IMR-90 (cell line): ENCODE data around the gene CCL5. TPM values are rescaled to one million over a fixed set of nuclear protein-coding genes. Genes with fewer than 3 reads are reported as not detected.
"Not testable (repeated sequence)": the region's sequence is repeated elsewhere in the genome, so short reads cannot be mapped to it uniquely, and the experiment has no call there.

Source experiments
- ATAC-seq: fragments of 200-7000 bp; cut with Tn5 transposase; 2 replicates; pipeline ENCODE4 v1.9.1; 2020; ENCODE audit warnings: low read depth, mild to moderate bottlenecking, moderate library complexity
- BruUV-seq: library from RNA; stranded (reverse); fragments of 400-500 nt; replicated peaks from 2 replicates; lab custom pipeline; 2021; lab: Mats Ljungman, UMichigan
- CTCF ChIA-PET: fragments of 300-600 bp; formaldehyde crosslinking; extraction: SDS; loops from one replicate; lab custom pipeline; 2021; ENCODE audit warnings: antibody characterized with exemption; lab: Yijun Ruan, JAX
- POLR2A ChIA-PET: fragments of 300-600 bp; sonication (Branson Sonifier 250); formaldehyde crosslinking; loops from one replicate; lab custom pipeline; 2022; ENCODE audit warnings: antibody characterized with exemption; ENCODE audit not compliant: unreplicated experiment; lab: Charles Lee
- DNase-seq: peaks from one replicate; pipeline ENCODE4 v3.0.0; 2013
- H2AFZ ChIP-seq: replicated peaks from 2 replicates; pipeline ENCODE3; 2013; ENCODE audit warnings: low read length, mild to moderate bottlenecking; ENCODE audit not compliant: poor library complexity
- H2AK5ac ChIP-seq: 2 replicates; pipeline ENCODE4 v1.6.1; 2013; ENCODE audit warnings: low read depth, low read length, inconsistent platforms
- H2AK9ac ChIP-seq: replicated peaks from 2 replicates; pipeline ENCODE3; 2013; ENCODE audit warnings: mild to moderate bottlenecking, low read depth, low read length, moderate library complexity; ENCODE audit not compliant: poor library complexity
- H2BK120ac ChIP-seq: 2 replicates; pipeline ENCODE4 v1.6.1; 2013; ENCODE audit warnings: low read depth, low read length, inconsistent platforms
- H2BK15ac ChIP-seq: 3 replicates; pipeline ENCODE4 v1.6.1; 2013; ENCODE audit warnings: low read depth, low read length, inconsistent platforms
- H2BK20ac ChIP-seq: 2 replicates; pipeline ENCODE4 v1.6.1; 2013; ENCODE audit warnings: low read depth, mild to moderate bottlenecking, inconsistent platforms, low read length, moderate library complexity
- H2BK5ac ChIP-seq: 2 replicates; pipeline ENCODE4 v1.6.1; 2013; ENCODE audit warnings: mild to moderate bottlenecking, low read depth, low read length, inconsistent platforms; ENCODE audit not compliant: poor library complexity, severe bottlenecking
- H3K14ac ChIP-seq: replicated peaks from 2 replicates; pipeline ENCODE4 v1.6.1; 2013; ENCODE audit warnings: low read depth, low read length, inconsistent platforms
- H3K18ac ChIP-seq: 2 replicates; pipeline ENCODE4 v1.6.1; 2013; ENCODE audit warnings: low read depth, low read length, control low read depth
- H3K23ac ChIP-seq: 2 replicates; pipeline ENCODE4 v1.6.1; 2013; ENCODE audit warnings: low read depth, low read length, inconsistent platforms
- H3K27ac ChIP-seq: 2 replicates; pipeline ENCODE4 v1.5.1; 2013; ENCODE audit warnings: mild to moderate bottlenecking, control low read depth, low read length; ENCODE audit not compliant: insufficient read depth
- H3K27me3 ChIP-seq: 2 replicates; pipeline ENCODE4 v1.6.1; 2013; ENCODE audit warnings: low read length; ENCODE audit not compliant: control insufficient read depth, insufficient read depth
- H3K36me3 ChIP-seq: 2 replicates; pipeline ENCODE4 v1.6.1; 2013; ENCODE audit warnings: low read length, mixed read lengths; ENCODE audit not compliant: control insufficient read depth, insufficient read depth
- H3K4ac ChIP-seq: 2 replicates; pipeline ENCODE4 v1.6.1; 2013; ENCODE audit warnings: low read depth, low read length, inconsistent platforms
- H3K4me1 ChIP-seq: 2 replicates; pipeline ENCODE4 v1.6.1; 2013; ENCODE audit warnings: low read length, mixed read lengths; ENCODE audit not compliant: control insufficient read depth, insufficient read depth
- H3K4me2 ChIP-seq: 2 replicates; pipeline ENCODE4 v1.6.1; 2013; ENCODE audit warnings: low read depth, mild to moderate bottlenecking, control low read depth, low read length, moderate library complexity
- H3K4me3 ChIP-seq: 2 replicates; pipeline ENCODE4 v1.5.1; 2013; ENCODE audit warnings: low read depth, mild to moderate bottlenecking, control low read depth, low read length, moderate library complexity; ENCODE audit not compliant: insufficient read depth
- H3K56ac ChIP-seq: 2 replicates; pipeline ENCODE4 v1.6.1; 2013; ENCODE audit warnings: low read length, inconsistent platforms; ENCODE audit not compliant: insufficient read depth; ENCODE audit errors: extremely low read depth
- H3K79me1 ChIP-seq, 2 experiments: 2 replicates each; pipeline ENCODE4 v1.6.1; 2013; ENCODE audit warnings: low read length in 2 of 2, inconsistent platforms in 1 of 2, low read depth in 1 of 2
- H3K9ac ChIP-seq: 2 replicates; pipeline ENCODE4 v1.6.1; 2013; ENCODE audit warnings: low read depth, low read length, control low read depth
- H3K9me1 ChIP-seq: 2 replicates; pipeline ENCODE4 v1.6.1; 2013; ENCODE audit warnings: low read length, inconsistent platforms; ENCODE audit not compliant: insufficient read depth
- H3K9me3 ChIP-seq: 2 replicates; pipeline ENCODE4 v1.6.1; 2013; ENCODE audit warnings: low read length; ENCODE audit not compliant: control insufficient read depth, insufficient read depth
- H4K20me1 ChIP-seq: 2 replicates; pipeline ENCODE4 v1.6.1; 2013; ENCODE audit warnings: low read length, inconsistent platforms; ENCODE audit not compliant: insufficient read depth
- H4K5ac ChIP-seq: 2 replicates; pipeline ENCODE4 v1.6.1; 2013; ENCODE audit warnings: mild to moderate bottlenecking, low read depth, low read length, control low read depth
- H4K8ac ChIP-seq, 2 experiments: 2 replicates each; pipeline ENCODE4 v1.6.1; 2013; ENCODE audit warnings: low read depth in 2 of 2, low read length in 2 of 2, control low read depth in 1 of 2, inconsistent platforms in 1 of 2
- H4K91ac ChIP-seq: 2 replicates; pipeline ENCODE4 v1.6.1; 2013; ENCODE audit warnings: low read depth, low read length, inconsistent platforms; ENCODE audit not compliant: insufficient read depth
- WGBS, 2 experiments: methylation state at CpG; one replicate each; pipeline versions ENCODE4 v1.1.5 to v1.1.7; 2013; ENCODE audit warnings: missing lambda C conversion rate in 2 of 2; ENCODE audit not compliant: insufficient read length in 1 of 2; ENCODE audit errors: extremely low coverage in 2 of 2; 5-methylcytosine and 5-hydroxymethylcytosine counted together
- dilution Hi-C: fragments of 300-500 bp; cut with HindIII; formaldehyde crosslinking; loops from one replicate; pipeline ENCODE4 v1.14.3; 2018; ENCODE audit warnings: low sequenced_read_pairs; ENCODE audit not compliant: unreplicated experiment
- in situ Hi-C: fragments of 300-500 bp; cut with MboI; formaldehyde crosslinking; loops from 3 replicates; pipeline ENCODE4 v1.14.3; 2019; ENCODE audit warnings: low sequenced_read_pairs, inconsistent platforms, mixed read lengths
- intact Hi-C: fragments of 100-400 bp; cut with micrococcal nuclease; formaldehyde crosslinking; loops from 2 replicates; pipeline ENCODE4 v1.10.0; 2022
- polyA plus RNA-seq, 3 experiments: library from polyadenylated mRNA; depleted of rRNA; stranded (reverse); fragments of >200 nt; gene quantifications; 2 replicates each; pipeline ENCODE4 v1.2.3, GENCODE V29; 2012; ENCODE audit warnings: low replicate concordance in 1 of 3
- total RNA-seq: library from RNA; depleted of rRNA; stranded (reverse); fragments of >200 nt; gene quantifications from 2 replicates; pipeline ENCODE4 v1.2.3, GENCODE V29; 2012

The CCL5 gene
- total and polyA plus RNA-seq, 2 of the 4 experiments (the other 2 are of a cell fraction), result not detected

- H2AFZ ChIP-seq, intact Hi-C loops, H2BK5ac ChIP-seq, H3K79me1 ChIP-seq, H4K5ac ChIP-seq, H4K91ac ChIP-seq, H3K56ac ChIP-seq, H3K9ac ChIP-seq, H2AK5ac ChIP-seq, dilution Hi-C loops, H3K4me3 ChIP-seq, H2BK15ac ChIP-seq, H3K14ac ChIP-seq, H2BK120ac ChIP-seq, H3K4me1 ChIP-seq, ATAC-seq, H3K9me1 ChIP-seq, H4K8ac ChIP-seq, DNase-seq, H3K9me3 ChIP-seq, H3K36me3 ChIP-seq, POLR2A ChIA-PET, H3K23ac ChIP-seq, H3K27ac ChIP-seq, H2AK9ac ChIP-seq, H3K4me2 ChIP-seq, H2BK20ac ChIP-seq, H3K27me3 ChIP-seq, H3K4ac ChIP-seq, BruUV-seq, H3K18ac ChIP-seq, CTCF ChIA-PET, H4K20me1 ChIP-seq, in situ Hi-C loops: not testable (repeated sequence)
- no CpG with 5 or more reads among the region's 7 CpGs for WGBS, 2 experiments
Measured at GRCh38 chr17:35897772-35898171, 17.6 kb upstream of the CCL5 start.
